ENCODE results near the gene DHX15. TPM values are rescaled to one million over a fixed set of nuclear protein-coding genes. Genes with fewer than 3 reads are reported as not detected.
A peak's percentile ranks its signal among the peaks of the same experiment; 100 is the strongest.

Gene DHX15
- total and polyA plus RNA-seq, 2 of the 13 experiments (the other 11 are each of a cell fraction or from before 2014, with no cell fraction given), result 92.9 to 165 TPM

DNA sequence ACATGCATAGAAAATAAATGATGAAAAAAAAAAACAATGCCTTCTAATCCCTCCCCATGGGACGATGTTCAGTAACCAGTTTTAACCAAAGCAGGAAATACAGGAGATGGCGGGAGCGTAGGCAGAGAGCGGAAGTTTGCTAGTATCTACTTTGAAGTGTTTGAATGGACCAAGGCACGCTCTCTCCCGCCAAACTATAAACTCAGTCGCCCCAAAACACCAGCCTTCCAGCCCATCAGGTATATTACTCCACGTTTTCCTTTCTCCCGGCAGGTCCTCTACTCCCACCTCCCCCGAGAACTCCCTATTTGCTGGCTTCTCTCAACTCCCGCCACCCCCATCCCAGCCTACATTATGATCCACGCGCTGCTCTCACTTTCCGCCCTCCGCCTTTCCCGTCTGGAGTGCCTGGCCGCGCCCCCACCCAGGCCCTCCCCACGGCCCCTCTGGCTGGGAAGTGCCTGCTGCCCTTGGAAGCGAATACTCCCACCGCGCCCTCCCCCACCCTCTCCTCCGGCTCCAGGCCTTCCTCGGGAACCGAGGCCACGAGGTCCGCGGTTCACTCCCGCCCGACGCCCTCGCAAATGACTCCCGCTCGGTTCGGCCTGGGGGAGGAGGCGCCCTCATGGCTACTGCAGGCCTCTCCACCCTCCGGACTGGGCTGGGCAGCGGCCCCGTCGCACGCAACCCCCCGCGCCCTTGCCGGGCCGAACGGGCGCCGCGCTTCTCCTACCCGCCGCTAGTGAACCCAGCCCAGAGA is 723 bp downstream of the DHX15 start (continued):
- no peak for TF ChIP-seq SATB2 (CRISPR knock-in tag; IDR thresholded peaks at IDR 0.05)
- no peak for TF ChIP-seq MBD4 (IDR thresholded peaks at IDR 0.05; ENCODE audit: borderline replicate concordance, low read length)
- no peak for TF ChIP-seq RFXANK (CRISPR knock-in tag; IDR thresholded peaks at IDR 0.05)
- TF ChIP-seq DNMT3B (CRISPR knock-in tag; conservative IDR thresholded peaks at IDR 0.05), result no peak
- TF ChIP-seq, protein P1, sequence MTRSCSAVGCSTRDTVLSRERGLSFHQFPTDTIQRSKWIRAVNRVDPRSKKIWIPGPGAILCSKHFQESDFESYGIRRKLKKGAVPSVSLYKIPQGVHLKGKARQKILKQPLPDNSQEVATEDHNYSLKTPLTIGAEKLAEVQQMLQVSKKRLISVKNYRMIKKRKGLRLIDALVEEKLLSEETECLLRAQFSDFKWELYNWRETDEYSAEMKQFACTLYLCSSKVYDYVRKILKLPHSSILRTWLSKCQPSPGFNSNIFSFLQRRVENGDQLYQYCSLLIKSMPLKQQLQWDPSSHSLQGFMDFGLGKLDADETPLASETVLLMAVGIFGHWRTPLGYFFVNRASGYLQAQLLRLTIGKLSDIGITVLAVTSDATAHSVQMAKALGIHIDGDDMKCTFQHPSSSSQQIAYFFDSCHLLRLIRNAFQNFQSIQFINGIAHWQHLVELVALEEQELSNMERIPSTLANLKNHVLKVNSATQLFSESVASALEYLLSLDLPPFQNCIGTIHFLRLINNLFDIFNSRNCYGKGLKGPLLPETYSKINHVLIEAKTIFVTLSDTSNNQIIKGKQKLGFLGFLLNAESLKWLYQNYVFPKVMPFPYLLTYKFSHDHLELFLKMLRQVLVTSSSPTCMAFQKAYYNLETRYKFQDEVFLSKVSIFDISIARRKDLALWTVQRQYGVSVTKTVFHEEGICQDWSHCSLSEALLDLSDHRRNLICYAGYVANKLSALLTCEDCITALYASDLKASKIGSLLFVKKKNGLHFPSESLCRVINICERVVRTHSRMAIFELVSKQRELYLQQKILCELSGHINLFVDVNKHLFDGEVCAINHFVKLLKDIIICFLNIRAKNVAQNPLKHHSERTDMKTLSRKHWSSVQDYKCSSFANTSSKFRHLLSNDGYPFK (CRISPR knock-in tag; IDR thresholded peaks at IDR 0.05; ENCODE audit: borderline replicate concordance), result no peak
- 0 out of 2 replicates have a peak, but pooled peaks have one; percentile 9 for TF ChIP-seq ZNF570 (CRISPR knock-in tag; IDR thresholded peaks at IDR 0.05; ENCODE audit: borderline replicate concordance)
- TF ChIP-seq ZBTB42 (CRISPR knock-in tag; IDR thresholded peaks at IDR 0.05), result no peak

DNA sequence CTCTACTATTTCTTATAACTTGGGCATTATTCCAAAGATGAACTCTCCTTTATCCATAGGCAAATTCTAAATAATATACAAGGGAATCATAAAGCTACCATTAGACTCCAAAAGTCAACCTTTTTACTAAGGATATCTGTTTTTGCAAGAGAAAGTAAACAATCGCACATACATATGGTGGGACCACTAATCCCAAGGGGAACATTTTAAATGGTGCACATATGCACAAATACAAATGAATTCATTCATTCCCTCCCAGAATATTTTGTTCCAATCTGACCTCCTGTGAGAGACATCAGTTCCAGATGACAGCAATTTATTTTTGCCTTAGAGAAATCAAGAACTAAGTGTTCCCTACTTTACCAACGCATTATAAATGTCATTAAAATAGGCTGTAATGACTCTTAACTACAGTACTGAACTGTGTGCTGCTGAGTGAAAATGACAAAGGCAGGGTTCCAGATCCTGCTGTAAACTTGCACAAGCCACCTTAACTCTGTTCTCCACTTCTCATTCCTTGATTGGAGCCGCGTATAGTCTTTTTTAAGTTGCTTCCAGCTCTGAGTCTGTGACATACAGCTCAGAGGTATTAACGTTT is 2.0 kb downstream of the DHX15 start:
- Histone ChIP-seq H3K9ac (ENCODE audit: insufficient read depth, low read depth, low read length) (peak overlapping the region; percentile 100), H3K79me2 (ENCODE audit: insufficient read depth, low read length) (peaks cover 70% of the 10 kb centered on the region), H3K4me2 (ENCODE audit: low read depth, low read length) (peak overlapping the region; percentile 91), H3K9me3 (ENCODE audit: low read length) (no peaks in the 10 kb centered on the region), H4K20me1 (ENCODE audit: insufficient read depth, low read length) (peaks cover 62% of the 10 kb centered on the region), H3K4me1 (ENCODE audit: insufficient read depth, low read length) (peaks cover 61% of the 10 kb centered on the region), H3K27ac (ENCODE audit: extremely low read length, insufficient read depth, low read length) (peak overlapping the region; percentile 96), H3K36me3 (replicated peaks in 1 of 2; ENCODE audit: control insufficient read depth in 1 of 2, insufficient read depth in 2 of 2, low read length in 2 of 2) (peaks cover 7 to 30% of the 10 kb centered on the region in 2 experiments), H3K4me3 (replicated peaks in 1 of 3; ENCODE audit: insufficient read depth in 1 of 3, low read depth in 2 of 3, low read length in 3 of 3) (peak overlapping the region; percentile 96 to 99 (median 98); a peak in 5 of 6 replicates), H2AFZ (ENCODE audit: low read length) (no peak overlapping the region), H3K27me3 (ENCODE audit: control insufficient read depth in 1 of 2, insufficient read depth in 2 of 2, low read length in 2 of 2) (no peaks in the 10 kb centered on the region; a peak in 1 of 5 replicates)
- DNase-seq (ENCODE audit: low spot score), result no peak
- CTCF ChIA-PET (ENCODE audit: low intra/inter-chr PET ratio, low total read pairs), result no interaction called here
- TF ChIP-seq NFE2L1 (CRISPR knock-in tag; IDR thresholded peaks at IDR 0.05; ENCODE audit: borderline replicate concordance) (no peak), ASH2L (IDR thresholded peaks at IDR 0.05; ENCODE audit: insufficient read length, low read depth, low read length) (peak; percentile 17)
- WGBS (ENCODE audit: low lambda C conversion rate), result 22% methylated on average over 5 of the region's 5 CpGs
- FAIRE-seq, result no peak
- POLR2A ChIA-PET, result no interaction called here
- in situ Hi-C loops (cut with HindIII; ENCODE audit: extremely low pct_ligation_motif_present, low pct_unique_long_range_greater_than_20kb), result loop anchor here (25.0 kb wide), 1 partner anchor 695 kb away; the partner anchor contains the start of gene PPARGC1A
- intact Hi-C loops (cut with micrococcal nuclease; ENCODE audit: unreplicated experiment), result loop anchor here (2.0 to 5.0 kb wide), 2 partner anchors 16 to 40 kb away; no protein-coding TSS in a partner anchor
- no TSS peak for BruUV-seq (replicated peaks)
- no peak for ATAC-seq

All from HepG2 (cell line).